Mesothelial cell of epicardium (in vitro differentiated cells): Measurements from ENCODE around the gene PNMA8C. TPM values are rescaled to one million over a fixed set of nuclear protein-coding genes. Genes with fewer than 3 reads are reported as not detected.

Source experiments
- DNase-seq, 2 experiments: peaks; one replicate each; pipeline ENCODE4 v3.0.0; 2021; ENCODE audit warnings: low spot score in 2 of 2; ENCODE audit not compliant: unreplicated experiment in 2 of 2
- H3K27ac Mint-ChIP-seq: 2 replicates; pipeline ENCODE4 v1.8.0; 2021; ENCODE audit warnings: mixed read lengths
- H3K27me3 Mint-ChIP-seq: 2 replicates; pipeline ENCODE4 v1.8.0; 2021; ENCODE audit warnings: low read depth, mixed read lengths
- H3K36me3 Mint-ChIP-seq: 2 replicates; pipeline ENCODE4 v1.8.0; 2021; ENCODE audit warnings: mixed read lengths
- H3K4me1 Mint-ChIP-seq: 2 replicates; pipeline ENCODE4 v1.8.0; 2021; ENCODE audit warnings: mixed read lengths
- H3K4me3 Mint-ChIP-seq: 2 replicates; pipeline ENCODE4 v1.8.0; 2021; ENCODE audit warnings: mild to moderate bottlenecking, moderate library complexity, mixed read lengths
- H3K9me3 Mint-ChIP-seq: 2 replicates; pipeline ENCODE4 v1.8.0; 2021; ENCODE audit warnings: mixed read lengths
- total RNA-seq: library from RNA; stranded (reverse); gene quantifications from 3 replicates; pipeline ENCODE4 v1.2.1, GENCODE V29; 2021
- TF ChIP-seq, protein P1 (sequence below): fragments of 200-600 bp; sonication (generic); IDR thresholded peaks from one replicate; pipeline ENCODE4 v1.5.0; 2021; ENCODE audit warnings: antibody characterized with exemption; ENCODE audit not compliant: unreplicated experiment

Gene PNMA8C
- total RNA-seq, result 0.49 to 0.79 TPM (median 0.73 TPM) in 3 replicates

DNA sequence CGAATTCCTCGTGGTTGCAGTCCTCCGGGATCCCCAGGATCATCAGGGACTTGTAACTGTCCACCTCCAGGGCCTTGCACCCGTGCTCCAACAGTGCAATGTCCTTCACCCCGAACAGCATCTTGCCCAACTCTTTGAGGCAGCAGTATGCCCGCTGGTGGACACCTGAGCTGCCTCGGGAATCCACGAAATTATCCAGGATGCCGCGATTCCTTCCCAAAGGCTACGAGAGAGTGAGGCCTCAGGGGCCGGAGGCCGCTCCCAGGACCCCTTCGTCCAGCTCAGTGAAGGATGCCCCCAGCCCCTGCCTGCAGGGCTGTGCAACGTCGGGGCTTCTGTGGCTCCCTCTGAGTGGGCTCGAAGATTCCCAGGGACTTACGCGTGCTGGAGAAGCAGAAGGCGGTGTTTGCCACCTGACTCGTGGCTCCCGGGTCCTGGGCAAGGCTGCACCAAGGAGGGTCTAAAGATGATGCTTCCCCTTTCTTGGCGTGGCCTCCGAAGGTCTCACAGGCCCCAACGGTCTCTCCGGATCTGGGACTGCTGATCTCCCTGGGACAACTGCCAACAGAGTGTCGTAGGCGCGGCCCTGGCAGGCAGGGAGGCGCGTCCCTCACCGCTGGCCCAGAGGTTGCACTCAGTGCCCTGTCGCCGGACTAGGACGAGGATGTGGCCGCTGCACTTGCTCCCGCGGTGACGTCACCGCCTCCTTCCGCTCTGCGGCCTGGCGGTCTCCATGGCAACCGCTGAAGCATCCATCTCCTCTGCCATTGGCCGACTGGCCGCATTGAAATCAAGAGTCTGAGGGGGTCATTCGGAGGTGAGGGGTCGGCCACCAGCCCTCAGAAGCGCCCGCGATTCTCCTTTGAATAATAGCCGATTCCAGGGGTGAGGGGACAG lies at the start of gene PNMA8C:
TSS of gene PNMA8C (minus strand) at position 698 of the 897 bp plus-strand sequence. CDS start at position 121, 577 bp downstream.
- peaks cover 24% of the 10 kb centered on the region for H3K27me3 Mint-ChIP-seq
- peak within 1 kb of the TSS; percentile 54 for H3K4me3 Mint-ChIP-seq
- no peaks in the 10 kb centered on the region for H3K36me3 Mint-ChIP-seq
- TF ChIP-seq, protein P1, sequence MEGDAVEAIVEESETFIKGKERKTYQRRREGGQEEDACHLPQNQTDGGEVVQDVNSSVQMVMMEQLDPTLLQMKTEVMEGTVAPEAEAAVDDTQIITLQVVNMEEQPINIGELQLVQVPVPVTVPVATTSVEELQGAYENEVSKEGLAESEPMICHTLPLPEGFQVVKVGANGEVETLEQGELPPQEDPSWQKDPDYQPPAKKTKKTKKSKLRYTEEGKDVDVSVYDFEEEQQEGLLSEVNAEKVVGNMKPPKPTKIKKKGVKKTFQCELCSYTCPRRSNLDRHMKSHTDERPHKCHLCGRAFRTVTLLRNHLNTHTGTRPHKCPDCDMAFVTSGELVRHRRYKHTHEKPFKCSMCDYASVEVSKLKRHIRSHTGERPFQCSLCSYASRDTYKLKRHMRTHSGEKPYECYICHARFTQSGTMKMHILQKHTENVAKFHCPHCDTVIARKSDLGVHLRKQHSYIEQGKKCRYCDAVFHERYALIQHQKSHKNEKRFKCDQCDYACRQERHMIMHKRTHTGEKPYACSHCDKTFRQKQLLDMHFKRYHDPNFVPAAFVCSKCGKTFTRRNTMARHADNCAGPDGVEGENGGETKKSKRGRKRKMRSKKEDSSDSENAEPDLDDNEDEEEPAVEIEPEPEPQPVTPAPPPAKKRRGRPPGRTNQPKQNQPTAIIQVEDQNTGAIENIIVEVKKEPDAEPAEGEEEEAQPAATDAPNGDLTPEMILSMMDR, result no peak
- H3K27ac Mint-ChIP-seq, result no peak within 1 kb of the TSS
- H3K9me3 Mint-ChIP-seq, result no peaks in the 10 kb centered on the region
- peak in 1 of 2 experiments; percentile 49 for DNase-seq
- H3K4me1 Mint-ChIP-seq, result peaks cover 31% of the 10 kb centered on the region

DNA sequence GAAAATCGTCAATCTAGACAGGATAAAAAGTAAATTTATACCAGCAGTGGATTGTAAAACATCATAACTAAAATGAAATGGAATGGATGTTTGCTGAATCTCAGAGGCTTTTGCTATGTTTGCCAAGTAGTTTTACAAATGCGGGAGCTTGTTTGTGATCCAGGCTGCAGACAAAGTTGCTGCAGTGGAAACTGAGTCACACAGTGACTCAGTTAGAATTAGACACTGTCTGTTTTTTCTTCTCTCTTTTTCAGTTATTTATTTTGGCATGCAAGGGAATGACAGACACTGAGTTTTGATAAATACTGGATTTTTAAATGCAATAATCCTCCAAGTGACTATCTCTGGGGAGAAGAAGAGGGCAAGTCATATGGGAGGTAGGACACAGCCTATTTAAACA lies 47.2 kb upstream of the PNMA8C start:
- Mint-ChIP-seq H3K4me1 (peaks cover 14% of the 10 kb centered on the region), H3K9me3 (no peaks in the 10 kb centered on the region), H3K27me3 (no peaks in the 10 kb centered on the region), H3K27ac (no peak overlapping the region), H3K4me3 (no peak overlapping the region), H3K36me3 (no peaks in the 10 kb centered on the region)
- no peak for DNase-seq
- TF ChIP-seq, protein P1, result no peak

DNA sequence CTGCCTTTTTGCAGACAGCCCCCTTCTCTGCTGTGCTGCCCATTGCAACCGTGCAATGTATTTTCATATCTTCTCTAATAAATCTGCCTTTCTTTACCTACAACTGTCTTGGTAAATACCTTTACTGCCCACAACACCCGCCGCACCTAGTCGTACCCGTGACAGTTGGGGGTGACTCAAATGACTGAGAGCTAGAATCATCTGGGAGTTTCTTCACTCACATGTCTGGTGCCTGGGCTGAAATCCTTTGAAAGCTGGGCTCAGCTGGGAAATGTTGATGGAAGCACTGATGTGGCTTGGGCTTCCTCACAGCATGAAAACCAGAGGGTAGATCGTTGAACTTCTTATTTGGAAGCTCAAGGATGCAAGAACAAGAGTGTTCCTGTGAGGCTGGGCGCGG lies 45.5 kb upstream of the PNMA8C start:
- no peak overlapping the region for H3K27ac Mint-ChIP-seq
- no peak overlapping the region for H3K4me3 Mint-ChIP-seq
- H3K9me3 Mint-ChIP-seq, result no peaks in the 10 kb centered on the region
- H3K36me3 Mint-ChIP-seq, result peaks cover 5% of the 10 kb centered on the region
- TF ChIP-seq, protein P1, result no peak
- no peaks in the 10 kb centered on the region for H3K27me3 Mint-ChIP-seq
- peaks cover 19% of the 10 kb centered on the region for H3K4me1 Mint-ChIP-seq
- no peak for DNase-seq

DNA sequence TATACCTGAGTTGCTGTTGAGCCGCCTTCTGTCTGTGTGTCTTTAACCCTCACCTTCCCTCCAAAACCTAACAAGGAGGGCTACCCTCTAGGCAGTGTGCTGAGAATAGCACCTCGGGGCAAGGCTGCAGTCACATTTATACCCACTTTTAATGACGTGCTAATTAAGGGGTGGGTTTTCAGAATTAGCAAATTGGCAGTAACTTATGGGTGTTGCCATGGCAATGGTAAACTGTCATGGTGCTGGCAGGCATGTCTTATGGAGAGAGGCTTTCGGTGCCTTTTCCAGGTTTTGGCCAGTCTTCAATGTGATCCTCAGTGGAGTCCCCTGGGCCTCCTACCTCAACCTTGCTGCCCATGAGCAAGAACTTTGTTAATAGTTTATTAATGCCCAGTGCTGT lies 43.9 kb upstream of the PNMA8C start:
- Mint-ChIP-seq H3K4me3 (peak overlapping the region; percentile 68), H3K9me3 (no peaks in the 10 kb centered on the region), H3K27me3 (no peaks in the 10 kb centered on the region), H3K27ac (no peak overlapping the region), H3K36me3 (peaks cover 14% of the 10 kb centered on the region), H3K4me1 (peaks cover 19% of the 10 kb centered on the region)
- TF ChIP-seq, protein P1, result no peak
- no peak for DNase-seq

DNA sequence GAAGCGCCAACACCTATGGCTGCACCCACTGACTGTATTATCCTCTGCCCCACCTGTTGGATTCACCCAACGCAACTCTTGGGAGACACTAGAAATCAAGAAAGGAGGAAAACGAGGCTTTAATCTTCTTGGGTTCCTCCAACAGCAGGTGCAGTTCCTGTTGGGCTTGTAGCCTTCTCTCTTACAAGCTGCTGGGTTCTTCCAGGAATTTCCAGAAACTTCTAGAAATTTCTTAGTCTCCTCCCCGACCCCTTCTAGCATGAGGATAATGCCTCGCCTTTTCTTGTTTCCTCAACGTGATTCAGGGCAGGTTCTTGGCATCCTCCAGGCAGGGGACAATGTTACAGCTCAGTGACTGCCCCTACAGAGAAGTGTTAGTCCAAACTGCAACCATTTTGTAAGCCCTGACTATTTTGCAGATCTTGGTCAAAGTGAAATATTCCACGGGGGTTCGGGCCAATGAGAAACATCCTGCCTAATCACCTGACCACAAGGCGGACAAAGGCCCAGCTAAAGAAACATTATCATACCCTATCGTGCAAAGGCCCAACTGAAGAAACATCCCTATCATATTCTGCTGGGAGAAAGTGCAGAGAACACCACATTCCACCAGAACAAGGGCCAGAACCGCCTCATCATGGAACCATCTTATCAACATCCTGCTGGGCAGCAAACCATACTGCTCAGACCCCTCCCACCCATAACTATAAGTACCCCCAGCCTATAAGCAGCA lies 43.2 kb upstream of the PNMA8C start:
- Mint-ChIP-seq H3K9me3 (no peaks in the 10 kb centered on the region), H3K4me3 (peak overlapping the region; percentile 68), H3K4me1 (peaks cover 19% of the 10 kb centered on the region), H3K27ac (no peak overlapping the region), H3K27me3 (no peaks in the 10 kb centered on the region), H3K36me3 (peaks cover 18% of the 10 kb centered on the region)
- no peak for DNase-seq
- TF ChIP-seq, protein P1, result no peak
